HepG2 (cell line): ENCODE data around the gene SLC44A4. TPM values are rescaled to one million over a fixed set of nuclear protein-coding genes. Genes with fewer than 3 reads are reported as not detected.
A peak's percentile ranks its signal among the peaks of the same experiment; 100 is the strongest.

ENCODE experiments used
- ELF3 ChIP-seq: IDR thresholded peaks from 2 replicates; pipeline ENCODE4 v1.6.1; 2016; ENCODE audit warnings: missing genetic modification reagents, missing compliant biosample characterization
- HDAC6 ChIP-seq: fragments of 200-600 bp; sonication (generic); IDR thresholded peaks from 2 replicates; pipeline ENCODE4 v1.7.0; 2017; ENCODE audit warnings: mild to moderate bottlenecking, antibody characterized with exemption, low read length, low read depth
- NR2C2 ChIP-seq: sonication (generic); formaldehyde crosslinking; IDR thresholded peaks from 2 replicates; pipeline ENCODE4 v1.4.0; 2020; ENCODE audit warnings: missing genetic modification reagents, mild to moderate bottlenecking, moderate library complexity, borderline replicate concordance
- PLSCR1 ChIP-seq: sonication (generic); formaldehyde crosslinking; IDR thresholded peaks from 2 replicates; pipeline ENCODE4 v1.5.0; 2020; ENCODE audit warnings: missing genetic modification reagents, mild to moderate bottlenecking, borderline replicate concordance
- RBM22 ChIP-seq: fragments of 200-400 bp; formaldehyde crosslinking; optimal IDR thresholded peaks from 2 replicates; pipeline ENCODE3; 2017; ENCODE audit warnings: mild to moderate bottlenecking, low read length, moderate library complexity
- ZBTB40 ChIP-seq, 2 experiments: fragments of 450-650 bp in 1 of 2; sonication (generic) in 1 of 2; formaldehyde crosslinking in 1 of 2; IDR thresholded peaks; 2 replicates each; pipeline versions ENCODE4 v1.6.1 to v1.8.0; 2016 to 2022; ENCODE audit warnings: antibody characterized with exemption in 1 of 2, mild to moderate bottlenecking in 1 of 2, missing genetic modification reagents in 1 of 2
- ZC3H13 ChIP-seq: sonication (generic); formaldehyde crosslinking; IDR thresholded peaks from 2 replicates; pipeline ENCODE4 v1.8.1; 2023; ENCODE audit warnings: mild to moderate bottlenecking, missing genetic modification reagents, moderate library complexity
- ZFP41 ChIP-seq: sonication (generic); formaldehyde crosslinking; IDR thresholded peaks from 2 replicates; pipeline ENCODE4 v1.4.0; 2020; ENCODE audit warnings: mild to moderate bottlenecking, missing genetic modification reagents, borderline replicate concordance
- ZNF101 ChIP-seq: sonication (generic); formaldehyde crosslinking; IDR thresholded peaks from 2 replicates; pipeline ENCODE4 v1.4.0; 2020; ENCODE audit warnings: mild to moderate bottlenecking, low read depth, missing genetic modification reagents, borderline replicate concordance
- ZNF180 ChIP-seq: sonication (generic); formaldehyde crosslinking; IDR thresholded peaks from 2 replicates; pipeline ENCODE4 v1.4.0; 2020; ENCODE audit warnings: low read depth, missing genetic modification reagents, borderline replicate concordance
- ZNF207 ChIP-seq: fragments of 450-650 bp; IDR thresholded peaks from 2 replicates; pipeline ENCODE4 v1.6.1; 2016; ENCODE audit warnings: antibody characterized with exemption, borderline replicate concordance
- ZNF232 ChIP-seq: sonication (generic); formaldehyde crosslinking; IDR thresholded peaks from 2 replicates; pipeline ENCODE4 v1.4.0; 2020; ENCODE audit warnings: missing genetic modification reagents, borderline replicate concordance
- ZNF333 ChIP-seq: sonication (generic); formaldehyde crosslinking; IDR thresholded peaks from 2 replicates; pipeline ENCODE4 v1.4.0; 2020; ENCODE audit warnings: mild to moderate bottlenecking, missing genetic modification reagents, borderline replicate concordance
- ZNF33B ChIP-seq: sonication (generic); formaldehyde crosslinking; IDR thresholded peaks from 2 replicates; pipeline ENCODE4 v1.5.1; 2020; ENCODE audit warnings: mild to moderate bottlenecking, missing genetic modification reagents
- polyA plus RNA-seq, 8 experiments: library from polyadenylated mRNA; depleted of rRNA in 3 of 8; stranded (reverse) in 7 of 8; unstranded in 1 of 8; fragments of >200 nt; fragmentation: Illumina TruSeq in 4 of 8; extraction: Trizol in 4 of 8; gene quantifications; 2 replicates each; pipeline versions ENCODE4 v1.2.1 to v1.2.3, GENCODE V29; 2011 to 2016; ENCODE audit warnings: low read depth in 4 of 8, missing spikeins in 1 of 8, mixed read lengths in 1 of 8; ENCODE audit not compliant: insufficient read depth in 1 of 8
- total RNA-seq, 5 experiments: library from RNA; depleted of rRNA; stranded (reverse); fragments of >200 nt; fragmentation: Illumina TruSeq; extraction: Trizol; gene quantifications; 2 replicates each; pipeline ENCODE4 v1.2.3, GENCODE V29; 2016; ENCODE audit warnings: low read depth in 1 of 5
- TF ChIP-seq, protein P1 (sequence below): IDR thresholded peaks from 2 replicates; pipeline ENCODE4 v1.6.1; 2016; ENCODE audit warnings: missing compliant biosample characterization, missing genetic modification reagents, borderline replicate concordance

SLC44A4 gene
- total and polyA plus RNA-seq, 2 of the 13 experiments (the other 11 are each of a cell fraction or from before 2014, with no cell fraction given) = 3.5 to 5.9 TPM

GRCh38 chr6:31834367-31835250 is 44.2 kb downstream of the SLC44A4 start (continued):
- no peak for TF ChIP-seq ZBTB40 (IDR thresholded peaks at IDR 0.05)
- peak; percentile 79 for TF ChIP-seq ZBTB40 (CRISPR knock-in tag; IDR thresholded peaks at IDR 0.05)
- TF ChIP-seq PLSCR1 (CRISPR knock-in tag) = no peak
- TF ChIP-seq ZNF180 (CRISPR knock-in tag) = 0 out of 2 replicates have a peak, but pooled peaks have one; percentile 39
- TF ChIP-seq ZNF333 = peak; percentile 15; the same call in 1 of the 2 replicates
- TF ChIP-seq ZFP41 (CRISPR knock-in tag) = peak; percentile 57; the same call in 1 of the 2 replicates
- TF ChIP-seq ZC3H13 (CRISPR knock-in tag) = peak; percentile 80
- TF ChIP-seq ZNF101 (CRISPR knock-in tag) = no peak
- peak; percentile 38; the same call in 1 of the 2 replicates for TF ChIP-seq ELF3 (CRISPR knock-in tag)
- TF ChIP-seq NR2C2 = peak; percentile 84
- TF ChIP-seq ZNF33B (CRISPR knock-in tag) = peak; percentile 96; the same call in 1 of the 2 replicates
- peak; percentile 89; the same call in 1 of the 2 replicates for TF ChIP-seq HDAC6
- TF ChIP-seq, protein P1, sequence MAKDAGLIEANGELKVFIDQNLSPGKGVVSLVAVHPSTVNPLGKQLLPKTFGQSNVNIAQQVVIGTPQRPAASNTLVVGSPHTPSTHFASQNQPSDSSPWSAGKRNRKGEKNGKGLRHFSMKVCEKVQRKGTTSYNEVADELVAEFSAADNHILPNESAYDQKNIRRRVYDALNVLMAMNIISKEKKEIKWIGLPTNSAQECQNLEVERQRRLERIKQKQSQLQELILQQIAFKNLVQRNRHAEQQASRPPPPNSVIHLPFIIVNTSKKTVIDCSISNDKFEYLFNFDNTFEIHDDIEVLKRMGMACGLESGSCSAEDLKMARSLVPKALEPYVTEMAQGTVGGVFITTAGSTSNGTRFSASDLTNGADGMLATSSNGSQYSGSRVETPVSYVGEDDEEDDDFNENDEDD (CRISPR knock-in tag) = peak; percentile 93
- peak; percentile 94 for TF ChIP-seq RBM22
- 0 out of 2 replicates have a peak, but pooled peaks have one; percentile 49 for TF ChIP-seq ZNF232
- no peak for TF ChIP-seq ZNF207
